Suprapubic skin (tissue), 4 donors: ENCODE measurements around the gene CNOT1. TPM values are rescaled to one million over a fixed set of nuclear protein-coding genes. Genes with fewer than 3 reads are reported as not detected.

ENCODE experiments used
- DNase-seq, 2 donors: peaks; one replicate each; pipeline ENCODE4 v3.0.0-alpha.2; 2019; ENCODE audit warnings: low spot score in 2 of 2
- H3K27ac ChIP-seq: fragments of 200-600 bp; sonication (generic); one replicate; pipeline ENCODE4 v1.5.1; 2019
- H3K27me3 ChIP-seq: fragments of 200-600 bp; sonication (generic); one replicate; pipeline ENCODE4 v1.5.1; 2019
- H3K36me3 ChIP-seq: fragments of 200-600 bp; sonication (generic); one replicate; pipeline ENCODE4 v1.5.1; 2019
- H3K4me1 ChIP-seq: fragments of 200-600 bp; sonication (generic); one replicate; pipeline ENCODE4 v1.5.1; 2019
- H3K4me3 ChIP-seq: fragments of 200-600 bp; sonication (generic); one replicate; pipeline ENCODE4 v1.5.1; 2019; ENCODE audit warnings: mild to moderate bottlenecking
- H3K9me3 ChIP-seq: fragments of 200-600 bp; sonication (generic); one replicate; pipeline ENCODE4 v1.5.1; 2019
- EP300 ChIP-seq: sonication (generic); formaldehyde crosslinking; IDR thresholded peaks from one replicate; pipeline ENCODE4 v1.6.1; 2017; ENCODE audit warnings: antibody characterized with exemption
- POLR2A ChIP-seq, 2 donors: fragments of 450-650 bp; IDR thresholded peaks; one replicate each; pipeline ENCODE4 v1.6.1; 2017; ENCODE audit warnings: antibody characterized with exemption in 2 of 2, mild to moderate bottlenecking in 2 of 2, moderate library complexity in 2 of 2
- POLR2AphosphoS5 ChIP-seq, 3 donors: sonication (generic); formaldehyde crosslinking; IDR thresholded peaks; one replicate each; pipeline ENCODE4 v1.6.1; 2017; ENCODE audit warnings: antibody characterized with exemption in 3 of 3
- WGBS: methylation state at CpG from one replicate; pipeline ENCODE4 v1.1.5; 2018; 5-methylcytosine and 5-hydroxymethylcytosine counted together
- total RNA-seq, 4 donors: library from RNA; depleted of rRNA; stranded (reverse); fragments of >200 nt; gene quantifications; one replicate each; pipeline ENCODE4 v1.1.0, GENCODE V29; 2016
- TF ChIP-seq, protein P1 (sequence below), 2 donors: fragments of 200-600 bp in 1 of 2; fragments of 450-650 bp in 1 of 2; sonication (generic) in 1 of 2; IDR thresholded peaks; one replicate each; pipeline ENCODE4 v1.5.1; 2016 to 2019; ENCODE audit warnings: antibody characterized with exemption in 2 of 2, mild to moderate bottlenecking in 1 of 2, moderate library complexity in 1 of 2

The CNOT1 gene
- total RNA-seq, 4 donors from 2014 or later = 94.8 to 238 (median 143) TPM

DNA sequence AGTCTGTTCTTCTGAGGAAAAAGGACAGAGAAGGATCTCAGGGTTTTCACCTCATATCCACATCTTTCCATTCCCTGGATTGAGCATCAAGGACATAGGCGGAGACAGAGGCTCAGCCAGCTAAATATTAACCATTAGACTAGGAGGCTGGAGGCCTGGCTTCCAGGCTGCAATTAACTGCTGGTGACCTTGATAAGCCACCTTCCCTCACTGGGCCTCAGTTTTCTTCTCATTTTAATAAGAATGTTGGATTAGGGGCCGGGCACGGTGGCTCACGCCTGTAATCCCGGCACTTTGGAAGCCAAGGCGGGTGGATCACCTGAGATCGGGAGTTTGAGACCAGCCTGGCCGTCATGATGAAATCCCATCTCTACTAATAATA lies 25.6 kb upstream of the CNOT1 start:
- Histone ChIP-seq H3K9me3 (no peaks in the 10 kb centered on the region), H3K27me3 (no peaks in the 10 kb centered on the region), H3K27ac (no peak overlapping the region), H3K4me3 (no peak overlapping the region), H3K4me1 (no peaks in the 10 kb centered on the region), H3K36me3 (no peaks in the 10 kb centered on the region)
- 84% methylated on average over 8 of the region's 8 CpGs for WGBS
- TF ChIP-seq, protein P1, sequence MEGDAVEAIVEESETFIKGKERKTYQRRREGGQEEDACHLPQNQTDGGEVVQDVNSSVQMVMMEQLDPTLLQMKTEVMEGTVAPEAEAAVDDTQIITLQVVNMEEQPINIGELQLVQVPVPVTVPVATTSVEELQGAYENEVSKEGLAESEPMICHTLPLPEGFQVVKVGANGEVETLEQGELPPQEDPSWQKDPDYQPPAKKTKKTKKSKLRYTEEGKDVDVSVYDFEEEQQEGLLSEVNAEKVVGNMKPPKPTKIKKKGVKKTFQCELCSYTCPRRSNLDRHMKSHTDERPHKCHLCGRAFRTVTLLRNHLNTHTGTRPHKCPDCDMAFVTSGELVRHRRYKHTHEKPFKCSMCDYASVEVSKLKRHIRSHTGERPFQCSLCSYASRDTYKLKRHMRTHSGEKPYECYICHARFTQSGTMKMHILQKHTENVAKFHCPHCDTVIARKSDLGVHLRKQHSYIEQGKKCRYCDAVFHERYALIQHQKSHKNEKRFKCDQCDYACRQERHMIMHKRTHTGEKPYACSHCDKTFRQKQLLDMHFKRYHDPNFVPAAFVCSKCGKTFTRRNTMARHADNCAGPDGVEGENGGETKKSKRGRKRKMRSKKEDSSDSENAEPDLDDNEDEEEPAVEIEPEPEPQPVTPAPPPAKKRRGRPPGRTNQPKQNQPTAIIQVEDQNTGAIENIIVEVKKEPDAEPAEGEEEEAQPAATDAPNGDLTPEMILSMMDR (IDR thresholded peaks at IDR 0.05) = no peak
- TF ChIP-seq POLR2AphosphoS5 (IDR thresholded peaks at IDR 0.05) (no peak), EP300 (no peak), POLR2A (IDR thresholded peaks at IDR 0.05) (no peak)
- no peak for DNase-seq

DNA sequence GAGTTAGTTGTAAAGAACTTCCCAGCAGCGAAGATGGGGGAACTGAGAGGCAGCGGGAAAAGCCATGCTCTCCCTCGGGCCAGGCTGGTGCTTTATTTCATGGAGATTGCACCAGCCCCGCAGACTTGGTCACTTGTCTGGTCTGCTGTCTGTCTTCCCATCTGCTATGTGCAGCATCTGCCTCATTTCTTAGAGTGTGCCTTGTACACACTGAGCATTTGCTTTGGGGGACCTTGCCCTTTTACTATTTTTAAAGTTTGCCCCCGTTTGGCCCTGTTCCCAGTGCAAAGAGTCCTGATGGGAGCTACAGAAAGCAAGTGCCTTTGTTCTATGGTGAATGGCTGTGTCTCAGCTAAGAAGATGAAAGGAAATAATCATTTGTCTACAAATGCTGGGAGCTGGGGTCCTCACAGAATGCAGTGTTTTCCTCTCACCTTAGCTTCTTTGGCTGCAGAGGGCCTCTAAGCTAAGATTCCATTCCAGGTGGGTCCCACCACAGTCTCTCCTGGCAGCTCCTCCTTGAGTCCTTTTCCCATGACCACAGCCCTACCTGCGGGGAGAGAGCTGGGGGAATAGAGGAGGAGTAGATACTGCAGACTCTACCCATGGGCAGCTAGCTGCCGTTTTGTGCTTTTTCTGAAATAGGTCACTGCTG lies 25.1 kb upstream of the CNOT1 start:
- Histone ChIP-seq H3K9me3 (no peaks in the 10 kb centered on the region), H3K4me3 (no peak overlapping the region), H3K27ac (no peak overlapping the region), H3K27me3 (no peaks in the 10 kb centered on the region), H3K4me1 (no peaks in the 10 kb centered on the region), H3K36me3 (no peaks in the 10 kb centered on the region)
- TF ChIP-seq, protein P1 (IDR thresholded peaks at IDR 0.05) = no peak
- no peak for TF ChIP-seq EP300
- no peak for TF ChIP-seq POLR2A (IDR thresholded peaks at IDR 0.05)
- TF ChIP-seq POLR2AphosphoS5 (IDR thresholded peaks at IDR 0.05) = no peak
- DNase-seq = no peak
- 79% methylated on average over 7 of the region's 7 CpGs for WGBS

DNA sequence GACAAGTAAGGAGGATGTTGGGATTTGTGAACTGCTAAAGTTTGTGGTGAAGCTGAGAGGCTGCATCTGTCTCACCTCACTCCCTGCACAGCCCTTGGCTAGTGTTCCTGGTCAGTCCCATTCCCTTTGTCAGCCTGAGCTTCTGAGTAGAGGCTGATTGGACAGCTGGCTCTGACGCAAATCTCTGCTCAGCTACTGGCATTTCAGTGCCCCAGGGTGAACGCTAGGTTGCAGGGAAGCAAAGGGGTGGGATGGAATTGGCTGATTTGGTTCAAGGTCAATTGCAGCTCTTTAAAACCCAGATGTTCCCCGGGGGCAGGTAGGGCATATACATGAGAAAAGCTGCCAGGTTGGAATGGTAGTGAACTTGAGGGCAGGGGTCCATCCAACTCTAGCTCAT lies 23.1 kb upstream of the CNOT1 start:
- no peak for DNase-seq
- no peak overlapping the region for H3K4me3 ChIP-seq
- no peaks in the 10 kb centered on the region for H3K9me3 ChIP-seq
- no peaks in the 10 kb centered on the region for H3K27me3 ChIP-seq
- 73% methylated on average over 3 of the region's 3 CpGs for WGBS
- no peak overlapping the region for H3K27ac ChIP-seq
- TF ChIP-seq EP300 (no peak), POLR2AphosphoS5 (IDR thresholded peaks at IDR 0.05) (no peak), POLR2A (IDR thresholded peaks at IDR 0.05) (no peak)
- TF ChIP-seq, protein P1 (IDR thresholded peaks at IDR 0.05) = no peak
- no peaks in the 10 kb centered on the region for H3K36me3 ChIP-seq
- H3K4me1 ChIP-seq = no peaks in the 10 kb centered on the region

DNA sequence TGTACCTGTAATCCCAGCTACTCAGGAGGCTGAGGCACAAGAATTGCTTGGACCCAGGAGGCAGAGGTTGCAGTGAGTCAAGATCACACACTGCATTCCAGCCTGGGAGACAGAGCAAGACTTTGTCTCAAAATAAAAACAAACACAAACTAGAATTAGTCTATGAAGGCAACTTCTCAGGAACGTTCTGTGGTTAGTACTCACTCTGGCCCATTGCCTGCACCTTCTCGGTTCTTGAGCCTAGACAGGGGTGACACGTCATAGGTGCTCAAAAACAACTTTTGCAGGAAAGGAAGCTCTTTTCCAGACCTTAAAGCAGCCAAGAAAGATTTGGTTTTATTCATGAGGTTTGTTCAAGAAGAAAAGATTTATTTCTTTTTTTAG lies 22.3 kb upstream of the CNOT1 start:
- TF ChIP-seq EP300 (no peak), POLR2AphosphoS5 (IDR thresholded peaks at IDR 0.05) (no peak), POLR2A (IDR thresholded peaks at IDR 0.05) (no peak)
- TF ChIP-seq, protein P1 (IDR thresholded peaks at IDR 0.05) = no peak
- H3K4me1 ChIP-seq = no peaks in the 10 kb centered on the region
- H3K9me3 ChIP-seq = no peaks in the 10 kb centered on the region
- H3K27ac ChIP-seq = peak overlapping the region; percentile 67
- no peak for DNase-seq
- H3K27me3 ChIP-seq = no peaks in the 10 kb centered on the region
- H3K4me3 ChIP-seq = no peak overlapping the region
- H3K36me3 ChIP-seq = no peaks in the 10 kb centered on the region
- 54% methylated on average over 3 of the region's 3 CpGs for WGBS

DNA sequence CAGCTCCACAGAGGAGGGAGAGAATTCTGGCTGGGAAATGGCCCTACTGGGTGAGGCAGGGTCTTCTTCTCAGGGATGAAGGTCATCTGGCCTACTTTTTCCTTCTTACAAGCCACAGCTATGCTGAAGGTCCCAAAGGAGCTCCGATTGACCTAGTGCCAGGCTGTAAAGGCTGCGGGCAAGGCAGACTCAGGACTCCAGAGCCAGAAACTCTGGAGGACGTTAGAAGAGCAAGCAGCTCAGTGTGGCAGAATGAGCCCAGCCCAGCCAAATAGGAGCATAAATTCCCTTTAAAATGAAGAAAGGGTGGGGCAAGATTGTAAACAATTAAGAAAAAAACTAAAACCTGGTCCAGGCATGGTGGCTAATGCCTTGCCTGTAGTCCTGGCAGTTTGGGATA lies 20.1 kb upstream of the CNOT1 start:
- no peaks in the 10 kb centered on the region for H3K36me3 ChIP-seq
- 71% methylated on average over 3 of the region's 3 CpGs for WGBS
- H3K4me1 ChIP-seq = no peaks in the 10 kb centered on the region
- no peaks in the 10 kb centered on the region for H3K9me3 ChIP-seq
- no peaks in the 10 kb centered on the region for H3K27me3 ChIP-seq
- no peak overlapping the region for H3K27ac ChIP-seq
- TF ChIP-seq POLR2A (IDR thresholded peaks at IDR 0.05) (no peak), EP300 (no peak), POLR2AphosphoS5 (IDR thresholded peaks at IDR 0.05) (no peak)
- TF ChIP-seq, protein P1 (IDR thresholded peaks at IDR 0.05) = no peak
- H3K4me3 ChIP-seq = no peak overlapping the region
- no peak for DNase-seq
